Daoy (cell line): ENCODE measurements around the gene RASSF1. TPM values are rescaled to one million over a fixed set of nuclear protein-coding genes. Genes with fewer than 3 reads are reported as not detected.
A peak's percentile ranks its signal among the peaks of the same experiment; 100 is the strongest.

Experiments used
- DNase-seq: peaks from one replicate; pipeline ENCODE4 v3.0.0-alpha.2; 2015; ENCODE audit warnings: low read depth
- total RNA-seq: library from RNA; depleted of rRNA; stranded (reverse); fragments of >200 nt; shearing (Covaris generic); gene quantifications from 2 replicates; pipeline ENCODE4 v1.2.3, GENCODE V29; 2014

Gene RASSF1
- total RNA-seq, 1 experiment from 2014 or later, result 12.7 TPM

- no peak for DNase-seq
Measured at GRCh38 chr3:50365842-50366220, 25.2 kb upstream of the RASSF1 start.

- peak; percentile 44 for DNase-seq
Measured at GRCh38 chr3:50365080-50365841, 24.6 kb upstream of the RASSF1 start.

GRCh38 chr3:50364573-50365079 is 24.0 kb upstream of the RASSF1 start:
- DNase-seq, result no peak

- DNase-seq, result no peak
Measured at GRCh38 chr3:50359760-50360110, 19.1 kb upstream of the RASSF1 start.

- DNase-seq, result peak; percentile 97
Measured at GRCh38 chr3:50358911-50359759, 18.5 kb upstream of the RASSF1 start, which contains the start of gene TMEM115. Gene TMEM115 (minus strand): TSS chr3:50359521. CDS start chr3:50359063, 458 bp downstream.

- no peak for DNase-seq
Measured at GRCh38 chr3:50358355-50358910, 17.8 kb upstream of the RASSF1 start.

GRCh38 chr3:50357481-50357880 is 16.8 kb upstream of the RASSF1 start:
- no peak for DNase-seq

GRCh38 chr3:50356553-50356952 is 15.9 kb upstream of the RASSF1 start:
- DNase-seq, result peak; percentile 27

- no peak for DNase-seq
Measured at GRCh38 chr3:50355829-50356552, 15.4 kb upstream of the RASSF1 start.

GRCh38 chr3:50354850-50355249 is 14.2 kb upstream of the RASSF1 start:
- no peak for DNase-seq

GRCh38 chr3:50354186-50354764 is 13.6 kb upstream of the RASSF1 start:
- DNase-seq, result no peak

- no peak for DNase-seq
Measured at GRCh38 chr3:50353245-50354004, 12.8 kb upstream of the RASSF1 start.

GRCh38 chr3:50352781-50353180 is 12.1 kb upstream of the RASSF1 start:
- no peak for DNase-seq

- no peak for DNase-seq
Measured at GRCh38 chr3:50351323-50351697, 10.7 kb upstream of the RASSF1 start.

GRCh38 chr3:50350527-50351322 is 10.1 kb upstream of the RASSF1 start, which contains the start of the genes CYB561D2 and NPRL2:
Gene CYB561D2 (plus strand): TSS chr3:50350862. CDS start chr3:50351434, 572 bp downstream.
Gene NPRL2 (minus strand): TSS chr3:50350775. CDS start chr3:50350652, 123 bp downstream.
- DNase-seq, result peak; percentile 96

- no peak for DNase-seq
Measured at GRCh38 chr3:50350213-50350526, 9.5 kb upstream of the RASSF1 start.

- DNase-seq, result peak; percentile 77
Measured at GRCh38 chr3:50347187-50347813, 6.7 kb upstream of the RASSF1 start.

GRCh38 chr3:50345586-50346234 is 5.1 kb upstream of the RASSF1 start, which contains the start of gene ZMYND10:
Gene ZMYND10 (minus strand): TSS chr3:50345732. CDS start chr3:50345579, 153 bp downstream.
- DNase-seq, result peak; percentile 70

GRCh38 chr3:50345008-50345407 is 4.4 kb upstream of the RASSF1 start:
- DNase-seq, result no peak
